HCT116 (cell line): ENCODE measurements around the gene TIMM17A. TPM values are rescaled to one million over a fixed set of nuclear protein-coding genes. Genes with fewer than 3 reads are reported as not detected.

ENCODE experiments used
- ATAC-seq: fragments of 200-7000 bp; cut with Tn5 transposase; 2 replicates; pipeline ENCODE4 v1.9.1; 2020; ENCODE audit warnings: mild to moderate bottlenecking, moderate library complexity
- BruUV-seq: library from RNA; stranded (reverse); fragments of 400-500 nt; replicated peaks from 2 replicates; lab custom pipeline; 2021; lab: Mats Ljungman, UMichigan
- CTCF ChIA-PET: fragments of 300-600 bp; sonication (Branson Sonifier 250); formaldehyde crosslinking; loops from one replicate; lab custom pipeline; 2021; ENCODE audit warnings: antibody characterized with exemption; lab: Charles Lee
- POLR2A ChIA-PET: fragments of 300-600, 350-600 bp; sonication (Branson Sonifier 250); formaldehyde crosslinking; loops from one replicate; lab custom pipeline; 2021; ENCODE audit warnings: antibody characterized with exemption; lab: Charles Lee
- RAD21 ChIA-PET, 2 experiments: fragments of 300-600 bp; sonication (Branson Sonifier 250); formaldehyde crosslinking; loops; one replicate each; lab custom pipeline; 2023; ENCODE audit warnings: low total read pairs in 2 of 2; ENCODE audit not compliant: uncharacterized antibody in 2 of 2, unreplicated experiment in 2 of 2, low non-redundant PET in 1 of 2; lab: Charles Lee
- DNase-seq: peaks from one replicate; pipeline ENCODE4 v3.0.0-alpha.2; 2010; ENCODE audit warnings: low read depth, low spot score
- H2AFZ ChIP-seq: fragments of 200-600 bp; shearing (Covaris generic), sonication (generic); 2 replicates; pipeline ENCODE4 v1.6.1; 2017; ENCODE audit warnings: low read depth, mixed run types, mixed read lengths, antibody characterized with exemption, low read length; ENCODE audit not compliant: poor library complexity, severe bottlenecking
- H3K27ac ChIP-seq: 2 replicates; pipeline ENCODE4 v1.5.1; 2012; ENCODE audit warnings: low read depth, low read length
- H3K27me3 ChIP-seq: fragments of 200-600 bp; sonication (generic); 2 replicates; pipeline ENCODE4 v1.6.1; 2016; ENCODE audit warnings: mixed run types, low read length, mixed read lengths; ENCODE audit not compliant: insufficient read depth
- H3K36me3 ChIP-seq, 2 experiments: fragments of 200-500 bp in 1 of 2; fragments of 200-600 bp in 1 of 2; sonication (Bioruptor generic) in 1 of 2; sonication (generic) in 1 of 2; 2 replicates each; pipeline versions ENCODE4 v1.5.1 to v1.6.1; 2014 to 2016; ENCODE audit warnings: low read length in 2 of 2, inconsistent platforms in 1 of 2, mixed read lengths in 1 of 2, mixed run types in 1 of 2; ENCODE audit not compliant: insufficient read depth in 2 of 2, control insufficient read depth in 1 of 2
- H3K4me1 ChIP-seq, 2 experiments: fragments of 200-600 bp in 1 of 2; sonication (generic) in 1 of 2; 2 replicates each; pipeline versions ENCODE4 v1.5.1 to v1.6.1; 2012 to 2017; ENCODE audit warnings: low read length in 2 of 2, inconsistent platforms in 1 of 2, mild to moderate bottlenecking in 1 of 2, mixed read lengths in 1 of 2, mixed run types in 1 of 2, moderate library complexity in 1 of 2; ENCODE audit not compliant: insufficient read depth in 2 of 2, control insufficient read depth in 1 of 2
- H3K4me2 ChIP-seq: fragments of 200-600 bp; sonication (generic); 2 replicates; pipeline ENCODE4 v1.6.1; 2017; ENCODE audit warnings: mixed run types, low read length, mixed read lengths
- H3K4me3 ChIP-seq, 2 experiments: fragments of 200-600 bp in 1 of 2; sonication (generic) in 1 of 2; replicated peaks in 1 of 2; 2 replicates each; pipeline ENCODE4 v1.5.1; 2011 to 2016; ENCODE audit warnings: low read length in 2 of 2, control low read depth in 1 of 2, low read depth in 1 of 2, mild to moderate bottlenecking in 1 of 2, mixed read lengths in 1 of 2, mixed run types in 1 of 2
- H3K79me2 ChIP-seq: fragments of 200-600 bp; sonication (generic); 2 replicates; pipeline ENCODE4 v1.6.1; 2017; ENCODE audit warnings: mild to moderate bottlenecking, mixed run types, low read length, moderate library complexity, mixed read lengths; ENCODE audit not compliant: insufficient read depth
- H3K9ac ChIP-seq: fragments of 200-600 bp; sonication (generic); 2 replicates; pipeline ENCODE4 v1.6.1; 2016; ENCODE audit warnings: low read length, mixed read lengths
- H3K9me2 ChIP-seq: fragments of 200-600 bp; sonication (generic), shearing (Covaris generic); 2 replicates; pipeline ENCODE4 v1.6.1; 2017; ENCODE audit warnings: mixed run types, mild to moderate bottlenecking, moderate library complexity; ENCODE audit not compliant: insufficient read depth
- H3K9me3 ChIP-seq, 2 experiments: fragments of 200-500 bp in 1 of 2; fragments of 200-600 bp in 1 of 2; sonication (Bioruptor generic) in 1 of 2; sonication (generic) in 1 of 2; 2 replicates each; pipeline ENCODE4 v1.6.1; 2014 to 2017; ENCODE audit warnings: low read length in 2 of 2, mixed read lengths in 2 of 2, inconsistent platforms in 1 of 2, low read depth in 1 of 2, mild to moderate bottlenecking in 1 of 2, mixed run types in 1 of 2, moderate library complexity in 1 of 2; ENCODE audit not compliant: control insufficient read depth in 1 of 2, insufficient read depth in 1 of 2
- H4K20me1 ChIP-seq: fragments of 200-600 bp; sonication (generic), shearing (Covaris generic); 2 replicates; pipeline ENCODE4 v1.6.1; 2017; ENCODE audit warnings: mixed run types, mild to moderate bottlenecking, moderate library complexity; ENCODE audit not compliant: insufficient read depth
- ATF3 ChIP-seq: IDR thresholded peaks from 2 replicates; pipeline ENCODE4 v1.6.1; 2012
- CTCF ChIP-seq, 3 experiments: fragments of 200-600 bp in 1 of 3; sonication (generic) in 1 of 3; IDR thresholded peaks in 2 of 3; conservative IDR thresholded peaks in 1 of 3; 2 replicates each; pipeline ENCODE4 v1.5.1; 2012 to 2017; ENCODE audit warnings: low read depth in 2 of 3, low read length in 2 of 3, antibody characterized with exemption in 1 of 3, borderline replicate concordance in 1 of 3, control low read depth in 1 of 3, mild to moderate bottlenecking in 1 of 3, mixed read lengths in 1 of 3, mixed run types in 1 of 3, moderate library complexity in 1 of 3; ENCODE audit not compliant: insufficient read depth in 1 of 3
- SP1 ChIP-seq: IDR thresholded peaks from 2 replicates; pipeline ENCODE4 v1.6.1; 2012; ENCODE audit warnings: low read depth
- SRF ChIP-seq: IDR thresholded peaks from 2 replicates; pipeline ENCODE4 v1.6.1; 2012; ENCODE audit warnings: low read depth
- ZNF274 ChIP-seq: fragments of 200-500 bp; sonication (Bioruptor generic); IDR thresholded peaks from 2 replicates; pipeline ENCODE4 v1.6.1; 2014; ENCODE audit warnings: mild to moderate bottlenecking, low read depth, low read length, inconsistent platforms
- intact Hi-C: fragments of 100-400 bp; cut with micrococcal nuclease; formaldehyde crosslinking; loops from 2 replicates; pipeline ENCODE4 v1.10.0; 2022
- total RNA-seq: library from RNA; stranded (reverse); gene quantifications from one replicate; pipeline ENCODE4 v1.2.1, GENCODE V29; 2021; ENCODE audit not compliant: unreplicated experiment

The TIMM17A gene
- total RNA-seq, 1 experiment from 2014 or later: 100 TPM

- Histone ChIP-seq H3K4me3 (no peak overlapping the region), H3K27me3 (no peaks in the 10 kb centered on the region), H3K36me3 (no peaks in the 10 kb centered on the region), H2AFZ (no peak overlapping the region), H3K9me3 (no peaks in the 10 kb centered on the region), H3K27ac (no peak overlapping the region), H4K20me1 (no peaks in the 10 kb centered on the region), H3K9me2 (no peaks in the 10 kb centered on the region), H3K9ac (no peak overlapping the region), H3K79me2 (no peaks in the 10 kb centered on the region), H3K4me1 (no peaks in the 10 kb centered on the region), H3K4me2 (no peak overlapping the region)
- ATAC-seq (no peak), DNase-seq (no peak)
- RAD21 ChIA-PET: no interaction called here
- intact Hi-C loops: no loop called here
- CTCF ChIA-PET: no interaction called here
- no TSS peak for BruUV-seq
- no peak for TF ChIP-seq SP1
- TF ChIP-seq, all 23 proteins: peak for 0
- POLR2A ChIA-PET: no interaction called here
These were observed 25.2 kb upstream of the TIMM17A start for GRCh38 chr1:201930137-201930536.

GRCh38 chr1:201930803-201931202 is 24.5 kb upstream of the TIMM17A start:
- intact Hi-C loops: no loop called here
- no peak overlapping the region for H3K4me3 ChIP-seq
- no TSS peak for BruUV-seq
- no peak overlapping the region for H2AFZ ChIP-seq
- H4K20me1 ChIP-seq: no peaks in the 10 kb centered on the region
- no peak for DNase-seq
- no peak overlapping the region for H3K9ac ChIP-seq
- H3K4me2 ChIP-seq: no peak overlapping the region
- RAD21 ChIA-PET: no interaction called here
- H3K36me3 ChIP-seq: no peaks in the 10 kb centered on the region
- POLR2A ChIA-PET: no interaction called here
- H3K27ac ChIP-seq: no peak overlapping the region
- ATAC-seq: no peak
- H3K9me2 ChIP-seq: no peaks in the 10 kb centered on the region
- H3K4me1 ChIP-seq: no peaks in the 10 kb centered on the region
- TF ChIP-seq ZNF274: no peak
- TF ChIP-seq CTCF (IDR thresholded peaks at IDR 0.05 in 2 of 3, conservative IDR thresholded peaks at IDR 0.05 in 1 of 3; ENCODE audit: borderline replicate concordance in 1 of 3, insufficient read depth in 1 of 3, low read depth in 2 of 3, low read length in 2 of 3): no peak
- no peak for TF ChIP-seq ATF3
- no peak for TF ChIP-seq SRF
- TF ChIP-seq, all 23 proteins: peak for 0
- Histone ChIP-seq H3K79me2 (no peaks in the 10 kb centered on the region), H3K27me3 (no peaks in the 10 kb centered on the region), H3K9me3 (no peaks in the 10 kb centered on the region)
- CTCF ChIA-PET: no interaction called here
